Measurements from ENCODE around the gene MTA3. TPM values are rescaled to one million over a fixed set of nuclear protein-coding genes. Genes with fewer than 3 reads are reported as not detected.
A peak's percentile ranks its signal among the peaks of the same experiment; 100 is the strongest.

The MTA3 gene
- total RNA-seq, 4 donors from 2014 or later = 40.0 to 73.2 (median 54.3) TPM

DNA sequence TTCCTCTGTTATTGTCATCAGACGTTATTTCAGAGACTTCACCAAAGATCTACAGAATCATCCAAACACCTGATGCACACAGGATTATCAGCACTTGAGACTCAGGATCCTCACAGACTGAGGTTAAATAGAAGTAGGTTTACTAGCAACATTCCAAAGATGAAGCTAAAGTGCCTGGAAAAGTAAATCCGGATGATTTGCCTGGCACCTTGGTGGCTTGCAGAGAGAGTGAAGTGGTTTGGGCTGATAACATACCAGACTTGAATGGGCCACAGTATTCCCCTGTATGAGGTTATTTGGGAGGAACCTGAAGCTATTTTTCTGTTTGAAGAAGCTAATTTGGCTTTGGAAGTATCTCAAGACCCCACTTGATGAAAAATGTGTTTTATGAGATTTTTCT is 144.5 kb downstream of the MTA3 start:
- H3K4me3 ChIP-seq = no peak overlapping the region
- no peaks in the 10 kb centered on the region for H3K27me3 ChIP-seq
- DNase-seq = no peak
- WGBS, 2 donors (ENCODE audit: low coverage in 1 of 2) = 97% methylated on average over 2 of the region's 2 CpGs; no CpG with 5 or more reads in 1 of the 2 donors
- no peak overlapping the region for H3K27ac ChIP-seq
- peaks cover 0 to 15% (median 0%) of the 10 kb centered on the region in 4 donors for H3K36me3 ChIP-seq
- H3K4me1 ChIP-seq = no peaks in the 10 kb centered on the region
- in situ Hi-C loops (cut with MboI; ENCODE audit: low pct_ligation_motif_present in 1 of 4, low pct_unique_long_range_greater_than_20kb in 1 of 4, low sequenced_read_pairs in 3 of 4) = no loop called here
- intact Hi-C loops (cut with DNase I; ENCODE audit: low total_unique reads) = no loop called here
- TF ChIP-seq POLR2A (IDR thresholded peaks at IDR 0.05) (no peak), POLR2AphosphoS5 (IDR thresholded peaks at IDR 0.05) (no peak), EP300 (IDR thresholded peaks at IDR 0.05; ENCODE audit: low read depth) (no peak)
- TF ChIP-seq, protein P1, sequence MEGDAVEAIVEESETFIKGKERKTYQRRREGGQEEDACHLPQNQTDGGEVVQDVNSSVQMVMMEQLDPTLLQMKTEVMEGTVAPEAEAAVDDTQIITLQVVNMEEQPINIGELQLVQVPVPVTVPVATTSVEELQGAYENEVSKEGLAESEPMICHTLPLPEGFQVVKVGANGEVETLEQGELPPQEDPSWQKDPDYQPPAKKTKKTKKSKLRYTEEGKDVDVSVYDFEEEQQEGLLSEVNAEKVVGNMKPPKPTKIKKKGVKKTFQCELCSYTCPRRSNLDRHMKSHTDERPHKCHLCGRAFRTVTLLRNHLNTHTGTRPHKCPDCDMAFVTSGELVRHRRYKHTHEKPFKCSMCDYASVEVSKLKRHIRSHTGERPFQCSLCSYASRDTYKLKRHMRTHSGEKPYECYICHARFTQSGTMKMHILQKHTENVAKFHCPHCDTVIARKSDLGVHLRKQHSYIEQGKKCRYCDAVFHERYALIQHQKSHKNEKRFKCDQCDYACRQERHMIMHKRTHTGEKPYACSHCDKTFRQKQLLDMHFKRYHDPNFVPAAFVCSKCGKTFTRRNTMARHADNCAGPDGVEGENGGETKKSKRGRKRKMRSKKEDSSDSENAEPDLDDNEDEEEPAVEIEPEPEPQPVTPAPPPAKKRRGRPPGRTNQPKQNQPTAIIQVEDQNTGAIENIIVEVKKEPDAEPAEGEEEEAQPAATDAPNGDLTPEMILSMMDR (IDR thresholded peaks at IDR 0.05) = no peak
- H3K9me3 ChIP-seq = no peaks in the 10 kb centered on the region

DNA sequence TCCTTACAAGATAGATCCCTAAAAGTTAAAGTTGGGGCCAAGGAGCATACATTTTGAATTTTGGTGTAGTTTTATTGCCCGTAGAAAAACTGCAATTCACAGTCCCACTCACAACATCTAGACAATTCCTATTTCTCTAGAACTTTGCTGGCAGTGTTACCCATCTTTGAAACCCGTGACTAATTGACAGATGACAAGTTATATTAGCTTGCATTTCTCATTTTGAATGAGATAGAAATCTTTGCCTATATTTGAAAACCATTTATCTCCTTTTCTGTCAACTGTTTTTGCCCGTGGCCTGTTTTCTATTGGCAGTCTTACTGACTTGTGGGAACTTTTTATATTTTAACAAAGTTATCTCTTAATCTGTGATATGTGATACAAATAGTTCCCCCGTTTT is 145.5 kb downstream of the MTA3 start:
- H3K9me3 ChIP-seq = no peaks in the 10 kb centered on the region
- no peaks in the 10 kb centered on the region for H3K27me3 ChIP-seq
- no peaks in the 10 kb centered on the region for H3K4me1 ChIP-seq
- 61 to 70% methylated on average over 4 of the region's 4 CpGs for WGBS, 2 donors (ENCODE audit: low coverage in 1 of 2)
- intact Hi-C loops (cut with DNase I; ENCODE audit: low total_unique reads) (no loop called here), in situ Hi-C loops (cut with MboI; ENCODE audit: low pct_ligation_motif_present in 1 of 4, low pct_unique_long_range_greater_than_20kb in 1 of 4, low sequenced_read_pairs in 3 of 4) (no loop called here)
- H3K36me3 ChIP-seq = peaks cover 0 to 7% (median 0%) of the 10 kb centered on the region in 4 donors
- no peak overlapping the region for H3K27ac ChIP-seq
- no peak overlapping the region for H3K4me3 ChIP-seq
- TF ChIP-seq POLR2AphosphoS5 (IDR thresholded peaks at IDR 0.05) = no peak
- no peak for TF ChIP-seq EP300 (IDR thresholded peaks at IDR 0.05; ENCODE audit: low read depth)
- TF ChIP-seq POLR2A (IDR thresholded peaks at IDR 0.05) = no peak
- TF ChIP-seq, protein P1 (IDR thresholded peaks at IDR 0.05) = no peak
- DNase-seq = no peak

DNA sequence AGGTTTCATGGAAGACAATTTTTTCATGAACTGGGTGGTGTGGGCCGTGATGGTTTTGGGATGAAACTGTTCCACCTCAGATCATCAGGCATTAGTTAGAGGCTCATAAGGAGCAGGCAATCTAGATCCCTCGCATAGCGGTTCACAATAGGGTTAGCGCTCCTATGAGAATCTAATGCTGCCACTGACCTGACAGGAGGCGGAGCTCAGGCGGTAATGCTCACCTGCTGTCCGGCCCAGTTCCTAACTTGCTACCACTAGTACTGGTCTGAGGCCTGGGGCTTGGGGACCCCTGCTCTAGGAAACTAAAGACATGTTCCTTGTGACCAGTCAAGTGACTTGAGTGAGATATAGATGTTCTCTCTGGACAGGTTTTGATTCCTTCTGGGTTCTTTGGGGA is 146.3 kb downstream of the MTA3 start:
- in situ Hi-C loops (cut with MboI; ENCODE audit: low pct_ligation_motif_present in 1 of 4, low pct_unique_long_range_greater_than_20kb in 1 of 4, low sequenced_read_pairs in 3 of 4) = no loop called here
- no peaks in the 10 kb centered on the region for H3K27me3 ChIP-seq
- intact Hi-C loops (cut with DNase I; ENCODE audit: low total_unique reads) = no loop called here
- H3K27ac ChIP-seq = no peak overlapping the region
- WGBS, 2 donors (ENCODE audit: low coverage in 1 of 2) = 94% methylated on average over 7 of the region's 7 CpGs; no CpG with 5 or more reads in 1 of the 2 donors
- DNase-seq = no peak
- no peaks in the 10 kb centered on the region for H3K4me1 ChIP-seq
- TF ChIP-seq POLR2AphosphoS5 (IDR thresholded peaks at IDR 0.05) (no peak), POLR2A (IDR thresholded peaks at IDR 0.05) (no peak), EP300 (IDR thresholded peaks at IDR 0.05; ENCODE audit: low read depth) (no peak)
- TF ChIP-seq, protein P1 (IDR thresholded peaks at IDR 0.05) = no peak
- no peaks in the 10 kb centered on the region for H3K9me3 ChIP-seq
- H3K4me3 ChIP-seq = no peak overlapping the region
- no peaks in the 10 kb centered on the region for H3K36me3 ChIP-seq

DNA sequence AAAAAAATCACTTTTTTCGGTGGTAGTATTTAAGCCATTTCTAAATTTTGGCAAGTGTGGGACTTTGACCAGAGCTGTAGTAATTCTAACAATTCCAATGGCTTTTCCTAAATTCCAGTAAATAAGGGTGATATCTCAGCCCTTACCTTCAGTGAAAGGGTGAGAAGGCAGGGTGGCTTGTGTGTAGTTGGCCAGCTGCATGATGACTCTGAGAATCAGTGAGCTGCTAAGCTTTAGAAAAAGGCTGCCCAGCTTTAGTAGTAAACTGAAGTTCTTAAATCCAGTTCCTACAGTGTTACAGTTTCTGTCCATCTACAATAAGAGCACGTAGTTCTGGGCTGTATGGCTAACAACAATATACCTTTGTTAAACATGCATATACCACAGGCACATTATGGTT is 153.5 kb downstream of the MTA3 start:
- H3K27ac ChIP-seq = peak overlapping the region in 1 of 4 donors; percentile 3
- no peaks in the 10 kb centered on the region for H3K27me3 ChIP-seq
- H3K36me3 ChIP-seq = no peaks in the 10 kb centered on the region
- in situ Hi-C loops (cut with MboI; ENCODE audit: low pct_ligation_motif_present in 1 of 4, low pct_unique_long_range_greater_than_20kb in 1 of 4, low sequenced_read_pairs in 3 of 4) (no loop called here), intact Hi-C loops (cut with DNase I; ENCODE audit: low total_unique reads) (no loop called here)
- no peaks in the 10 kb centered on the region for H3K9me3 ChIP-seq
- WGBS, 2 donors (ENCODE audit: low coverage in 1 of 2) = 82 to 100% methylated on average over 1 to 2 of the region's 2 CpGs
- peaks cover 0 to 21% (median 12%) of the 10 kb centered on the region in 4 donors for H3K4me1 ChIP-seq
- DNase-seq = no peak
- H3K4me3 ChIP-seq = no peak overlapping the region
- TF ChIP-seq POLR2AphosphoS5 (IDR thresholded peaks at IDR 0.05) = no peak
- no peak for TF ChIP-seq EP300 (IDR thresholded peaks at IDR 0.05; ENCODE audit: low read depth)
- TF ChIP-seq, protein P1 (IDR thresholded peaks at IDR 0.05) = no peak
- no peak for TF ChIP-seq POLR2A (IDR thresholded peaks at IDR 0.05)

All from transverse colon (tissue), 4 donors.